ENCODE measurements around the gene TEAD4. TPM values are rescaled to one million over a fixed set of nuclear protein-coding genes. Genes with fewer than 3 reads are reported as not detected.

TEAD4 gene
- total RNA-seq, 6 experiments from 2014 or later = 0.81 to 8.5 (median 3.0) TPM

DNA sequence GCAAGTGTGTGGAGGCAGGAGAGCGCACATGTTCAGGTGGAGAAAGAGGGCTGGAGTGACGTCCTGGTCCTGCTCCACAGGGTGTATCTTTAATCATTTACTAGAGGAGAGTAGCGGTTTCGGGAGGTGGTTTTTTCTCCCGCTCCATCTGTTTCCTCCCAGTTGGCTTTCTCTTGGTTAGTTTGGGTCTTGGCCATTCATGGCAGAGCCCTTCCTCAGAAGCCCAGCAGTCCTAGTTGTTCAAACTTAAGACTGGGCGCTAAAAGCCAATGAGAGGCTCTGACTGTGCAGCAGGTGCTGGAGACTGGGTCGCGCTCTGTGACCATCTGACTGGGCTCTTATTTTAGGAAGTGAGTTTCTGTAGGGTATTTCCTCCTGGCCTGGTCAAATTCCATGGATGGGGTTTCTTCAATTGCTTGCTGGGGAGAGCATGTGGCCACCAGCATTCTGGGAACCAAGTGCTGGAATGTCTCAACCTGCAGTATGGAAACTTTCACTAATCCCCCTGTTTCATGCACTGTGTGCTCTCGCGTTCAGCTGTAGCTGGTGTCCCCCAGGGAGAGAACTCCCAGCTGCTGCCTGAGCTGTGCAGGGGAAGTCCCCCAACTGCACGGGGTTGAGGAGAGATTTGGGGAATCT is 90.5 kb downstream of the TEAD4 start:
- no peaks in the 10 kb centered on the region for H3K4me1 ChIP-seq
- no peak for ATAC-seq
- TF ChIP-seq, protein P1, sequence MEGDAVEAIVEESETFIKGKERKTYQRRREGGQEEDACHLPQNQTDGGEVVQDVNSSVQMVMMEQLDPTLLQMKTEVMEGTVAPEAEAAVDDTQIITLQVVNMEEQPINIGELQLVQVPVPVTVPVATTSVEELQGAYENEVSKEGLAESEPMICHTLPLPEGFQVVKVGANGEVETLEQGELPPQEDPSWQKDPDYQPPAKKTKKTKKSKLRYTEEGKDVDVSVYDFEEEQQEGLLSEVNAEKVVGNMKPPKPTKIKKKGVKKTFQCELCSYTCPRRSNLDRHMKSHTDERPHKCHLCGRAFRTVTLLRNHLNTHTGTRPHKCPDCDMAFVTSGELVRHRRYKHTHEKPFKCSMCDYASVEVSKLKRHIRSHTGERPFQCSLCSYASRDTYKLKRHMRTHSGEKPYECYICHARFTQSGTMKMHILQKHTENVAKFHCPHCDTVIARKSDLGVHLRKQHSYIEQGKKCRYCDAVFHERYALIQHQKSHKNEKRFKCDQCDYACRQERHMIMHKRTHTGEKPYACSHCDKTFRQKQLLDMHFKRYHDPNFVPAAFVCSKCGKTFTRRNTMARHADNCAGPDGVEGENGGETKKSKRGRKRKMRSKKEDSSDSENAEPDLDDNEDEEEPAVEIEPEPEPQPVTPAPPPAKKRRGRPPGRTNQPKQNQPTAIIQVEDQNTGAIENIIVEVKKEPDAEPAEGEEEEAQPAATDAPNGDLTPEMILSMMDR (IDR thresholded peaks at IDR 0.05) = no peak
- no peak for TF ChIP-seq POLR2A (IDR thresholded peaks at IDR 0.05)
- no peak overlapping the region for H3K4me3 ChIP-seq
- H3K27ac ChIP-seq = no peak overlapping the region
- DNase-seq = no peak
- H3K36me3 ChIP-seq = no peaks in the 10 kb centered on the region
- intact Hi-C loops (cut with DNase I) = no loop called here
- 56% methylated on average over 6 of the region's 11 CpGs for WGBS (ENCODE audit: insufficient coverage, low coverage, low lambda C conversion rate, missing lambda C conversion rate)
- H3K27me3 ChIP-seq = no peaks in the 10 kb centered on the region
- H3K9me3 ChIP-seq = no peaks in the 10 kb centered on the region

DNA sequence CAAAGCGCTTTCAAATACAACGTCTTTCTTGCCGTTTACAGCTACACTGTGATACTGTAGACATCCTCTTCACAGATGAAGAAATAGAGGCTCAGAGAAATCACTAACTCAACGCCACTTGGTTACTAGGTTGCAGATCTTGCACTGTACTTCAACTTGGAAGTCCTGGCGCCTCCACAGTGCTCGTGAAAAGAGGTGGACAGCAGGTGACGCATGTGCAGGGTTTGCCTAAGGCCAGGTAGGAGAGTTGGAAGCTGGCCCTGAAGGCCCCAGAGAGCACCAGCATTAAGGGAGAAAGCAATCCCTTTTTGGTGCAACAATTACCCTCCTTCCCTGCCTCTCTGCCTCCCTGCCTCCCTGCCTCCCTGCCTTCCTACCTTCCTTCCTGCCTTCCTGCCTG is 95.2 kb downstream of the TEAD4 start:
- no peaks in the 10 kb centered on the region for H3K4me1 ChIP-seq
- H3K27ac ChIP-seq = no peak overlapping the region
- ATAC-seq (no peak), DNase-seq (no peak)
- TF ChIP-seq, protein P1 (IDR thresholded peaks at IDR 0.05) = no peak
- TF ChIP-seq POLR2A (IDR thresholded peaks at IDR 0.05) = no peak
- H3K9me3 ChIP-seq = no peaks in the 10 kb centered on the region
- H3K36me3 ChIP-seq = no peaks in the 10 kb centered on the region
- intact Hi-C loops (cut with DNase I) = no loop called here
- H3K4me3 ChIP-seq = no peak overlapping the region
- no peaks in the 10 kb centered on the region for H3K27me3 ChIP-seq
- 53% methylated on average over 2 of the region's 7 CpGs for whole genome bisulfite sequencing (ENCODE audit: insufficient coverage, low coverage, low lambda C conversion rate, missing lambda C conversion rate)

GRCh38 chr12:3055026-3055703 is 96.0 kb downstream of the TEAD4 start:
- Histone ChIP-seq H3K27me3 (no peaks in the 10 kb centered on the region), H3K9me3 (no peaks in the 10 kb centered on the region), H3K4me1 (no peaks in the 10 kb centered on the region), H3K27ac (no peak overlapping the region), H3K36me3 (no peaks in the 10 kb centered on the region), H3K4me3 (no peak overlapping the region)
- TF ChIP-seq POLR2A (IDR thresholded peaks at IDR 0.05) = no peak
- TF ChIP-seq, protein P1 (IDR thresholded peaks at IDR 0.05) = no peak
- DNase-seq = no peak
- intact Hi-C loops (cut with DNase I) = no loop called here
- ATAC-seq = no peak
- WGBS (ENCODE audit: insufficient coverage, low coverage, low lambda C conversion rate, missing lambda C conversion rate) = 54% methylated on average over 8 of the region's 12 CpGs

- no peak overlapping the region for H3K27ac ChIP-seq
- no peak for ATAC-seq
- no peaks in the 10 kb centered on the region for H3K9me3 ChIP-seq
- H3K36me3 ChIP-seq = no peaks in the 10 kb centered on the region
- no peak overlapping the region for H3K4me3 ChIP-seq
- no peak for TF ChIP-seq POLR2A (IDR thresholded peaks at IDR 0.05)
- TF ChIP-seq, protein P1 (IDR thresholded peaks at IDR 0.05) = no peak
- intact Hi-C loops (cut with DNase I) = no loop called here
- no peaks in the 10 kb centered on the region for H3K4me1 ChIP-seq
- 69% methylated on average over 4 of the region's 8 CpGs for WGBS (ENCODE audit: insufficient coverage, low coverage, low lambda C conversion rate, missing lambda C conversion rate)
- DNase-seq = no peak
- no peaks in the 10 kb centered on the region for H3K27me3 ChIP-seq
Observed at GRCh38 chr12:3055704-3056467, 96.7 kb downstream of the TEAD4 start.
